ENCODE measurements around the gene INO80C. TPM values are rescaled to one million over a fixed set of nuclear protein-coding genes. Genes with fewer than 3 reads are reported as not detected.

The INO80C gene, protein sequence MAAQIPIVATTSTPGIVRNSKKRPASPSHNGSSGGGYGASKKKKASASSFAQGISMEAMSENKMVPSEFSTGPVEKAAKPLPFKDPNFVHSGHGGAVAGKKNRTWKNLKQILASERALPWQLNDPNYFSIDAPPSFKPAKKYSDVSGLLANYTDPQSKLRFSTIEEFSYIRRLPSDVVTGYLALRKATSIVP
- total RNA-seq = 30.0 and 31.6 TPM in 2 replicates
- long read RNA-seq, transcript INO80C-202 (5 exons, 974 nt) = major isoform, 5 of 8 reads
- long read RNA-seq, partial matches to known transcripts = 0 of 8 reads
- long read RNA-seq, other reads (novel, unspliced or antisense) = 1 of 8 reads

DNA sequence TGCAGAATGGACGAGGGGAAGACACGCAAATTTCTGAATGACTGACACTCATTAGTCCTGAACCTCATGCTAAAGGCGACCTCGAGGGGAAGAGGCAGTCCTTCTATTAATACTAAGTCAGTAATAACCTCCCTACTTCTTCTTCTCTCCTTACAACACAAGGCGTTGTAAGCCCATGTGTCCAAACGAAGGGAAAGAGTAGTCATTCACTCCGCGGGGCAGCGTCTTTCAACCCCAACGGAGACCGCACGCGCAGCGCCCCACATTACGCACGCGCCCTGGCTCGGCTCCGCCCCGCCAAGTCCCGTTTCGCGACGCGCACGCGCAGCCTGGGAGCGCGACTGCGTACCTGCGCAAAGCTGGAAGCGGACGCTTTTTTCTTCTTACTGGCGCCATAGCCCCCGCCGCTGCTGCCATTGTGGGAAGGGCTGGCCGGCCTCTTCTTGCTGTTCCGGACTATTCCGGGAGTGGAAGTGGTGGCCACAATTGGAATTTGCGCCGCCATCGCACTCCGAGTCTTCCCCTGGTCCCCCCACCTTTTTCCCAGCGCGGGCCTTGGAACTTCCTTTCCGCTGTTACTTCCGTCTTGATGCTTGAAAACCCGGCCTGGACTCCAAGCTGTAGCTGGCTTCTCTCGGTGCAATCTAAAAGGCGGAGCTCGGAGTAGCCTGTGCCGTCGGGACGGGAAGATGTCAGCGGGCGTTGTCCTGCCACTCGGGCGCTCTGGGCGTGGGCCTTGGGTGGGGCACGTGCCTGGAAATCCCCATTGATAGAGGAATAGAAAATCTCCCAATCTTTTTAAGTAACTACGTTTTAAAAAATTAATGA, at the start of gene INO80C:
TSS of gene INO80C (minus strand) at position 591 of the 828 bp plus-strand sequence. CDS start at position 505, 86 bp downstream.
- no peaks in the 10 kb centered on the region for H3K9me3 Mint-ChIP-seq (ENCODE audit: low read depth)
- H3K36me3 Mint-ChIP-seq (ENCODE audit: insufficient read depth) = no peaks in the 10 kb centered on the region
- no peak for TF ChIP-seq CTCF (IDR thresholded peaks at IDR 0.05; ENCODE audit: unreplicated experiment)
- peak within 1 kb of the TSS; percentile 99 for H3K4me3 Mint-ChIP-seq (ENCODE audit: low read depth)
- peaks cover 8% of the 10 kb centered on the region for H3K4me1 Mint-ChIP-seq (ENCODE audit: low read depth)
- peak within 1 kb of the TSS; percentile 99 for H3K27ac Mint-ChIP-seq
- DNase-seq (ENCODE audit: low spot score, unreplicated experiment) = peak; percentile 80
- H3K27me3 Mint-ChIP-seq = peaks cover 11% of the 10 kb centered on the region

GRCh38 chr18:35547008-35547605, 49.3 kb upstream of the INO80C start:
- peak overlapping the region; percentile 29 for H3K27ac Mint-ChIP-seq
- TF ChIP-seq CTCF (IDR thresholded peaks at IDR 0.05; ENCODE audit: unreplicated experiment) = no peak
- no peaks in the 10 kb centered on the region for H3K27me3 Mint-ChIP-seq
- no peaks in the 10 kb centered on the region for H3K36me3 Mint-ChIP-seq (ENCODE audit: insufficient read depth)
- peaks cover 22% of the 10 kb centered on the region for H3K4me1 Mint-ChIP-seq (ENCODE audit: low read depth)
- no peak overlapping the region for H3K4me3 Mint-ChIP-seq (ENCODE audit: low read depth)
- H3K9me3 Mint-ChIP-seq (ENCODE audit: low read depth) = peaks cover 5% of the 10 kb centered on the region
- no peak for DNase-seq (ENCODE audit: low spot score, unreplicated experiment)

- no peak overlapping the region for H3K27ac Mint-ChIP-seq
- H3K4me3 Mint-ChIP-seq (ENCODE audit: low read depth) = no peak overlapping the region
- no peaks in the 10 kb centered on the region for H3K27me3 Mint-ChIP-seq
- TF ChIP-seq CTCF (IDR thresholded peaks at IDR 0.05; ENCODE audit: unreplicated experiment) = no peak
- H3K9me3 Mint-ChIP-seq (ENCODE audit: low read depth) = peaks cover 10% of the 10 kb centered on the region
- no peak for DNase-seq (ENCODE audit: low spot score, unreplicated experiment)
- H3K36me3 Mint-ChIP-seq (ENCODE audit: insufficient read depth) = no peaks in the 10 kb centered on the region
- peaks cover 4% of the 10 kb centered on the region for H3K4me1 Mint-ChIP-seq (ENCODE audit: low read depth)
These were observed 44.6 kb upstream of the INO80C start for GRCh38 chr18:35542356-35542755.

- H3K27me3 Mint-ChIP-seq = no peaks in the 10 kb centered on the region
- DNase-seq (ENCODE audit: low spot score, unreplicated experiment) = no peak
- H3K27ac Mint-ChIP-seq = no peak overlapping the region
- H3K36me3 Mint-ChIP-seq (ENCODE audit: insufficient read depth) = no peaks in the 10 kb centered on the region
- no peak overlapping the region for H3K4me3 Mint-ChIP-seq (ENCODE audit: low read depth)
- H3K4me1 Mint-ChIP-seq (ENCODE audit: low read depth) = no peaks in the 10 kb centered on the region
- H3K9me3 Mint-ChIP-seq (ENCODE audit: low read depth) = peaks cover 23% of the 10 kb centered on the region
- TF ChIP-seq CTCF (IDR thresholded peaks at IDR 0.05; ENCODE audit: unreplicated experiment) = no peak
These were observed 37.5 kb upstream of the INO80C start for GRCh38 chr18:35535297-35535696.

GRCh38 chr18:35533916-35534405, 36.2 kb upstream of the INO80C start:
- Mint-ChIP-seq H3K36me3 (ENCODE audit: insufficient read depth) (no peaks in the 10 kb centered on the region), H3K9me3 (ENCODE audit: low read depth) (peaks cover 25% of the 10 kb centered on the region), H3K4me1 (ENCODE audit: low read depth) (no peaks in the 10 kb centered on the region), H3K4me3 (ENCODE audit: low read depth) (no peak overlapping the region), H3K27me3 (no peaks in the 10 kb centered on the region), H3K27ac (no peak overlapping the region)
- no peak for DNase-seq (ENCODE audit: low spot score, unreplicated experiment)
- TF ChIP-seq CTCF (IDR thresholded peaks at IDR 0.05; ENCODE audit: unreplicated experiment) = no peak

All from progenitor cell of endocrine pancreas (in vitro differentiated cells).